ENCODE data around the gene TSPEAR.

TSPEAR gene

GRCh38 chr21:44718093-44718492 is 6.7 kb upstream of the TSPEAR start:
- Histone ChIP-seq H3K27ac (no peak overlapping the region), H3K4me2 (no peak overlapping the region), H4K20me1 (peaks cover 0 to under 1% (median 0%) of the 10 kb centered on the region in 11 experiments; a peak in 2 of 22 replicates), H3K9me3 (replicated peaks in 1 of 11) (peaks cover 0 to 17% (median 0%) of the 10 kb centered on the region in 11 experiments; a peak in 1 of 22 replicates), H3K36me3 (no peaks in the 10 kb centered on the region), H3K4me3 (no peak overlapping the region), H3K27me3 (peaks cover 26 to 48% (median 40%) of the 10 kb centered on the region in 11 experiments), H3K4me1 (peaks cover 5 to 20% (median 9%) of the 10 kb centered on the region in 10 experiments), H3K9ac (no peak overlapping the region)
- no peak for TF ChIP-seq Cebpa-rat (IDR thresholded peaks at IDR 0.05)

GRCh38 chr21:44716984-44717383 is 5.6 kb upstream of the TSPEAR start:
- Histone ChIP-seq H3K4me2 (no peak overlapping the region), H3K27me3 (peaks cover 36 to 59% (median 47%) of the 10 kb centered on the region in 11 experiments), H3K36me3 (no peaks in the 10 kb centered on the region), H4K20me1 (peaks cover 0 to 12% (median 0%) of the 10 kb centered on the region in 11 experiments; a peak in 4 of 22 replicates), H3K9ac (no peak overlapping the region), H3K4me1 (peaks cover 0 to 18% (median 7%) of the 10 kb centered on the region in 10 experiments; a peak in 12 of 20 replicates), H3K9me3 (replicated peaks in 1 of 11) (peaks cover 0 to 18% (median 0%) of the 10 kb centered on the region in 11 experiments; a peak in 1 of 22 replicates), H3K27ac (no peak overlapping the region), H3K4me3 (no peak overlapping the region)
- TF ChIP-seq Cebpa-rat (IDR thresholded peaks at IDR 0.05) = no peak

- no peak overlapping the region for H3K9ac ChIP-seq
- peaks cover 56 to 72% (median 66%) of the 10 kb centered on the region in 11 experiments for H3K27me3 ChIP-seq
- H3K9me3 ChIP-seq (replicated peaks in 1 of 11) = peaks cover 0 to 18% (median 0%) of the 10 kb centered on the region in 11 experiments; a peak in 1 of 22 replicates
- H3K27ac ChIP-seq = no peak overlapping the region
- TF ChIP-seq Cebpa-rat (IDR thresholded peaks at IDR 0.05) = no peak
- H3K4me2 ChIP-seq = peak overlapping the region in 7 of 11 experiments; percentile 1 to 33 (median 19); a peak in 5 of 22 replicates
- no peaks in the 10 kb centered on the region for H3K36me3 ChIP-seq
- no peak overlapping the region for H3K4me3 ChIP-seq
- peaks cover 1 to 18% (median 9%) of the 10 kb centered on the region in 10 experiments; a peak in 13 of 20 replicates for H3K4me1 ChIP-seq
- H4K20me1 ChIP-seq = peaks cover 0 to 30% (median 13%) of the 10 kb centered on the region in 11 experiments; a peak in 12 of 22 replicates
These were observed 3.5 kb upstream of the TSPEAR start for GRCh38 chr21:44714905-44715304.

GRCh38 chr21:44713846-44714245 is 2.5 kb upstream of the TSPEAR start:
- H3K27ac ChIP-seq = no peak overlapping the region
- H3K9me3 ChIP-seq (replicated peaks in 1 of 11) = peaks cover 0 to 18% (median 0%) of the 10 kb centered on the region in 11 experiments; a peak in 1 of 22 replicates
- H3K9ac ChIP-seq = no peak overlapping the region
- peaks cover 7 to 27% (median 19%) of the 10 kb centered on the region in 10 experiments; a peak in 16 of 20 replicates for H3K4me1 ChIP-seq
- no peak overlapping the region for H3K4me3 ChIP-seq
- no peak overlapping the region for H3K4me2 ChIP-seq
- no peak for TF ChIP-seq Cebpa-rat (IDR thresholded peaks at IDR 0.05)
- peaks cover 0 to 40% (median 13%) of the 10 kb centered on the region in 11 experiments; a peak in 14 of 22 replicates for H4K20me1 ChIP-seq
- H3K36me3 ChIP-seq = no peaks in the 10 kb centered on the region
- H3K27me3 ChIP-seq = peaks cover 67 to 82% (median 77%) of the 10 kb centered on the region in 11 experiments

GRCh38 chr21:44713130-44713529 is 1.8 kb upstream of the TSPEAR start:
- peaks cover 0 to 46% (median 20%) of the 10 kb centered on the region in 11 experiments; a peak in 14 of 22 replicates for H4K20me1 ChIP-seq
- no peak for TF ChIP-seq Cebpa-rat (IDR thresholded peaks at IDR 0.05)
- no peak overlapping the region for H3K4me3 ChIP-seq
- H3K27ac ChIP-seq = no peak overlapping the region
- no peak overlapping the region for H3K4me2 ChIP-seq
- H3K4me1 ChIP-seq = peaks cover 7 to 27% (median 21%) of the 10 kb centered on the region in 10 experiments; a peak in 16 of 20 replicates
- H3K36me3 ChIP-seq = no peaks in the 10 kb centered on the region
- H3K9ac ChIP-seq = no peak overlapping the region
- H3K9me3 ChIP-seq (replicated peaks in 1 of 11) = peaks cover 0 to 18% (median 0%) of the 10 kb centered on the region in 11 experiments; a peak in 1 of 22 replicates
- peaks cover 69 to 86% (median 81%) of the 10 kb centered on the region in 11 experiments for H3K27me3 ChIP-seq

- no peaks in the 10 kb centered on the region for H3K36me3 ChIP-seq
- peaks cover 75 to 93% (median 87%) of the 10 kb centered on the region in 11 experiments for H3K27me3 ChIP-seq
- 0 out of 22 replicates have a peak overlapping the region, but pooled peaks of 1 of the 11 experiments have one; percentile 24 for H3K4me2 ChIP-seq
- peaks cover 0 to 19% (median 0%) of the 10 kb centered on the region in 11 experiments; a peak in 1 of 22 replicates for H3K9me3 ChIP-seq (replicated peaks in 1 of 11)
- H4K20me1 ChIP-seq = peaks cover 0 to 46% (median 21%) of the 10 kb centered on the region in 11 experiments; a peak in 14 of 22 replicates
- no peak overlapping the region for H3K9ac ChIP-seq
- no peak overlapping the region for H3K4me3 ChIP-seq
- no peak for TF ChIP-seq Cebpa-rat (IDR thresholded peaks at IDR 0.05)
- H3K4me1 ChIP-seq = peaks cover 7 to 27% (median 21%) of the 10 kb centered on the region in 10 experiments; a peak in 16 of 20 replicates
- no peak overlapping the region for H3K27ac ChIP-seq
These were observed 1.0 kb upstream of the TSPEAR start for GRCh38 chr21:44712203-44713028.

GRCh38 chr21:44710756-44711326 is 531 bp downstream of the TSPEAR start:
- Histone ChIP-seq H3K4me3 (no peak overlapping the region), H3K9ac (no peak overlapping the region), H3K9me3 (replicated peaks in 1 of 11) (peaks cover 11 to 31% (median 12%) of the 10 kb centered on the region in 11 experiments), H3K27me3 (peaks cover 90 to 100% (median 99%) of the 10 kb centered on the region in 11 experiments), H4K20me1 (peaks cover 0 to 46% (median 21%) of the 10 kb centered on the region in 11 experiments; a peak in 14 of 22 replicates), H3K4me2 (no peak overlapping the region), H3K36me3 (no peaks in the 10 kb centered on the region), H3K4me1 (peaks cover 7 to 27% (median 21%) of the 10 kb centered on the region in 10 experiments; a peak in 16 of 20 replicates), H3K27ac (no peak overlapping the region)
- no peak for TF ChIP-seq Cebpa-rat (IDR thresholded peaks at IDR 0.05)

GRCh38 chr21:44710294-44710665 is 1.1 kb downstream of the TSPEAR start:
- no peak for TF ChIP-seq Cebpa-rat (IDR thresholded peaks at IDR 0.05)
- Histone ChIP-seq H3K27ac (no peak overlapping the region), H4K20me1 (peaks cover 0 to 46% (median 21%) of the 10 kb centered on the region in 11 experiments; a peak in 14 of 22 replicates), H3K9ac (no peak overlapping the region), H3K4me2 (no peak overlapping the region), H3K9me3 (replicated peaks in 1 of 11) (peaks cover 14 to 33% (median 15%) of the 10 kb centered on the region in 11 experiments), H3K4me1 (peaks cover 7 to 25% (median 21%) of the 10 kb centered on the region in 10 experiments; a peak in 16 of 20 replicates), H3K36me3 (no peaks in the 10 kb centered on the region), H3K4me3 (no peak overlapping the region), H3K27me3 (peaks cover 90 to 100% (median 97%) of the 10 kb centered on the region in 11 experiments)

All from BLaER1 treated with 17β-estradiol and CSF1 and Interleukin-3, amounts not matched to agents 10 nM and 100 nM (cell line).